Measurements from ENCODE around the gene DDX1. TPM values are rescaled to one million over a fixed set of nuclear protein-coding genes. Genes with fewer than 3 reads are reported as not detected.

DDX1 gene
- total RNA-seq, 2 donors from 2014 or later: 116 to 126 TPM

- DNase-seq: no peak
- Histone ChIP-seq H3K36me3 (ENCODE audit: control insufficient read depth, insufficient read depth, low read length) (no peaks in the 10 kb centered on the region), H3K27me3 (ENCODE audit: control insufficient read depth, insufficient read depth, low read length, poor library complexity, severe bottlenecking) (no peaks in the 10 kb centered on the region), H3K9me3 (ENCODE audit: control insufficient read depth, low read length) (no peaks in the 10 kb centered on the region), H3K4me3 (ENCODE audit: low read length) (no peak overlapping the region), H3K4me1 (ENCODE audit: control insufficient read depth, insufficient read depth, low read length) (no peaks in the 10 kb centered on the region), H3K9ac (ENCODE audit: extremely low read depth, low read length, poor library complexity, severe bottlenecking) (no peak overlapping the region), H3K27ac (ENCODE audit: low read depth, low read length) (no peak overlapping the region)
- Mint-ChIP-seq H3K4me1 (no peaks in the 10 kb centered on the region), H3K27ac (no peak overlapping the region), H3K36me3 (ENCODE audit: low read depth) (no peaks in the 10 kb centered on the region), H3K27me3 (ENCODE audit: insufficient read depth) (no peaks in the 10 kb centered on the region), H3K4me3 (no peak overlapping the region), H3K9me3 (peaks cover 3% of the 10 kb centered on the region)
- 93% methylated on average over 4 of the region's 4 CpGs; no CpG with 5 or more reads in 1 of the 2 experiments for WGBS, 2 experiments (ENCODE audit: insufficient coverage in 1 of 2, insufficient read length in 1 of 2)
- no peak for TF ChIP-seq CTCF (conservative IDR thresholded peaks at IDR 0.05)
These were observed 70.4 kb downstream of the DDX1 start for GRCh38 chr2:15662026-15662425.

DNA sequence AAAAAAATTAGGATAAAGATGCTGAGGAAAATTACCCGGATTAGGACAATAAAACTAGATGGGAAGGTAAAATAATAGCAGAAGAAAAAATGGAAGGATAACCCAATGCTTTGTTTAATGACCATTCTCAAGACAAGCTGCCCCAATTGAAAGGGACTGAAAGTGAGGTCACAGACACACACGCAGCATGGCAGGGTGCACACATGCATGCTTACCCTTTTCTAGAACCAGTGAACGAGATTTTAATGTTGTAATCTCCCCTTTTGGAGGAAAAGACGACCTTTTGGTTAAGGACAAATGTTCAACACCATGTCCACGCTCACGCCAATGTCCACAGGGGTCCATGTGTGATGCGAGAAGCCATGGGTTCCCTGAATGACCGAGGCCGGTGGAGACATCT lies 70.9 kb downstream of the DDX1 start:
- Histone ChIP-seq H3K9ac (ENCODE audit: extremely low read depth, low read length, poor library complexity, severe bottlenecking) (no peak overlapping the region), H3K36me3 (ENCODE audit: control insufficient read depth, insufficient read depth, low read length) (no peaks in the 10 kb centered on the region), H3K27ac (ENCODE audit: low read depth, low read length) (no peak overlapping the region), H3K9me3 (ENCODE audit: control insufficient read depth, low read length) (no peaks in the 10 kb centered on the region), H3K4me1 (ENCODE audit: control insufficient read depth, insufficient read depth, low read length) (no peaks in the 10 kb centered on the region), H3K27me3 (ENCODE audit: control insufficient read depth, insufficient read depth, low read length, poor library complexity, severe bottlenecking) (no peaks in the 10 kb centered on the region), H3K4me3 (ENCODE audit: low read length) (no peak overlapping the region)
- Mint-ChIP-seq H3K9me3 (peaks cover 3% of the 10 kb centered on the region), H3K36me3 (ENCODE audit: low read depth) (no peaks in the 10 kb centered on the region), H3K27me3 (ENCODE audit: insufficient read depth) (no peaks in the 10 kb centered on the region), H3K27ac (no peak overlapping the region), H3K4me1 (no peaks in the 10 kb centered on the region), H3K4me3 (no peak overlapping the region)
- 92 to 99% methylated on average over 9 of the region's 9 CpGs for WGBS, 2 experiments (ENCODE audit: insufficient coverage in 1 of 2, insufficient read length in 1 of 2)
- no peak for TF ChIP-seq CTCF (conservative IDR thresholded peaks at IDR 0.05)
- DNase-seq: no peak

DNA sequence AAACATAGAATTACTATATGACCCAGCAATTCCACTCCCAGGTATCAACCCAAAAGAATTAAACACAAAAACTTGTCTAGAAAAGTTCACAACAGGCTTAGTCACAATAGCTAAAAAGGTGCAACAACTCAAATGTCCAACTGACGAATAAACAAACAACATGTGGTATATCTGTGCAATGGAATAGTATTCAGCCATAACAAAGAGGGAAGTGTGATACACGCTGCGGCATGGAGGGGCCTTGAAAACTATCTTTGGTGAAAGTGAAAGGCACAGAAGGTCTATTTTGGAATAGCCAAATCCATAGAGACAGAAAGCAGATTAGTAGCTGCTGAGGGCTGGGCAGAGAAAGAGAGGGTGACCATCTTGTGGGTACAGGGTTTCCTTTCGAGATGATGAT lies 72.1 kb downstream of the DDX1 start:
- Mint-ChIP-seq H3K36me3 (ENCODE audit: low read depth) (no peaks in the 10 kb centered on the region), H3K27ac (no peak overlapping the region), H3K9me3 (peaks cover 3% of the 10 kb centered on the region), H3K4me1 (peaks cover 10% of the 10 kb centered on the region), H3K4me3 (no peak overlapping the region), H3K27me3 (ENCODE audit: insufficient read depth) (no peaks in the 10 kb centered on the region)
- WGBS, 2 experiments (ENCODE audit: insufficient coverage in 1 of 2, insufficient read length in 1 of 2): 93 to 100% methylated on average over 4 of the region's 4 CpGs
- no peaks in the 10 kb centered on the region for H3K9me3 ChIP-seq (ENCODE audit: control insufficient read depth, low read length)
- peaks cover 4% of the 10 kb centered on the region for H3K4me1 ChIP-seq (ENCODE audit: control insufficient read depth, insufficient read depth, low read length)
- no peaks in the 10 kb centered on the region for H3K36me3 ChIP-seq (ENCODE audit: control insufficient read depth, insufficient read depth, low read length)
- H3K27me3 ChIP-seq (ENCODE audit: control insufficient read depth, insufficient read depth, low read length, poor library complexity, severe bottlenecking): no peaks in the 10 kb centered on the region
- TF ChIP-seq CTCF (conservative IDR thresholded peaks at IDR 0.05): no peak
- no peak overlapping the region for H3K4me3 ChIP-seq (ENCODE audit: low read length)
- no peak overlapping the region for H3K9ac ChIP-seq (ENCODE audit: extremely low read depth, low read length, poor library complexity, severe bottlenecking)
- H3K27ac ChIP-seq (ENCODE audit: low read depth, low read length): no peak overlapping the region
- DNase-seq: no peak

Data from endodermal cell (in vitro differentiated cells).